Measurements from ENCODE around the gene CCDC126. TPM values are rescaled to one million over a fixed set of nuclear protein-coding genes. Genes with fewer than 3 reads are reported as not detected.
A peak's percentile ranks its signal among the peaks of the same experiment; 100 is the strongest.

The CCDC126 gene
- total and polyA plus RNA-seq, 2 of the 8 experiments (the other 6 are each of a cell fraction or from before 2014, with no cell fraction given): 1.4 to 5.3 TPM

- TF ChIP-seq TBP (IDR thresholded peaks at IDR 0.05; ENCODE audit: low read depth, low read length): no peak; the same call in 1 of the 2 replicates
- TF ChIP-seq ASH2L (IDR thresholded peaks at IDR 0.05; ENCODE audit: low read length): peak; percentile 80
- no peak for TF ChIP-seq RXRA (IDR thresholded peaks at IDR 0.05; ENCODE audit: insufficient read depth, low read depth, low read length)
- TF ChIP-seq HDAC2 (IDR thresholded peaks at IDR 0.05; ENCODE audit: borderline replicate concordance in 1 of 2, low read depth in 2 of 2, low read length in 2 of 2): no peak
- TF ChIP-seq CEBPB (IDR thresholded peaks at IDR 0.05; ENCODE audit: low read depth, low read length): no peak
- TF ChIP-seq POU5F1 (IDR thresholded peaks at IDR 0.05; ENCODE audit: low read depth, low read length): no peak
- no peak for TF ChIP-seq ATF2 (IDR thresholded peaks at IDR 0.05; ENCODE audit: low read length)
- TF ChIP-seq BRCA1 (IDR thresholded peaks at IDR 0.05; ENCODE audit: low read depth, low read length): no peak
- no peak for TF ChIP-seq RFX5 (IDR thresholded peaks at IDR 0.05; ENCODE audit: borderline replicate concordance, low read depth, low read length)
- TF ChIP-seq TAF7 (optimal IDR thresholded peaks at IDR 0.05; ENCODE audit: borderline replicate concordance, low read depth, low read length): no peak
- no peak for TF ChIP-seq CREB1 (IDR thresholded peaks at IDR 0.05)
- TF ChIP-seq SP4 (IDR thresholded peaks at IDR 0.05; ENCODE audit: low read length): no peak
- TF ChIP-seq EP300 (IDR thresholded peaks at IDR 0.05; ENCODE audit: borderline replicate concordance in 1 of 2, low read depth in 2 of 2, low read length in 2 of 2): no peak
- no peak for TF ChIP-seq SAP30 (IDR thresholded peaks at IDR 0.05; ENCODE audit: insufficient read depth, insufficient replicate concordance, low read length)
- no peak for TF ChIP-seq GABPA (IDR thresholded peaks at IDR 0.05; ENCODE audit: borderline replicate concordance, insufficient read depth, low read length)
- no peak for TF ChIP-seq FOSL1 (IDR thresholded peaks at IDR 0.05; ENCODE audit: insufficient read depth, low read depth, low read length)
- TF ChIP-seq JUND (IDR thresholded peaks at IDR 0.05; ENCODE audit: low read length): no peak
- TF ChIP-seq, protein P1, sequence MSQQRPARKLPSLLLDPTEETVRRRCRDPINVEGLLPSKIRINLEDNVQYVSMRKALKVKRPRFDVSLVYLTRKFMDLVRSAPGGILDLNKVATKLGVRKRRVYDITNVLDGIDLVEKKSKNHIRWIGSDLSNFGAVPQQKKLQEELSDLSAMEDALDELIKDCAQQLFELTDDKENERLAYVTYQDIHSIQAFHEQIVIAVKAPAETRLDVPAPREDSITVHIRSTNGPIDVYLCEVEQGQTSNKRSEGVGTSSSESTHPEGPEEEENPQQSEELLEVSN (IDR thresholded peaks at IDR 0.05): no peak
- TF ChIP-seq BCL11A (IDR thresholded peaks at IDR 0.05; ENCODE audit: low read depth in 2 of 2, low read length in 2 of 2): no peak
These were observed 65.2 kb downstream of the CCDC126 start (continued) for GRCh38 chr7:23662124-23662983.
